DOHH2 (cell line): Measurements from ENCODE around the gene TTR.

Source experiments
- CTCF ChIP-seq: fragments of 200-600 bp; sonication (generic); IDR thresholded peaks from one replicate; pipeline ENCODE4 v1.5.1; 2014; ENCODE audit warnings: antibody characterized with exemption, mild to moderate bottlenecking, low read depth, low read length; ENCODE audit not compliant: poor library complexity, severe bottlenecking
- EZH2phosphoT487 ChIP-seq: fragments of 200-600 bp; sonication (generic); IDR thresholded peaks from 2 replicates; pipeline ENCODE4 v1.6.1; 2017; ENCODE audit warnings: borderline replicate concordance, mild to moderate bottlenecking, antibody characterized with exemption, low read length, moderate library complexity, mixed read lengths

- no peak for TF ChIP-seq CTCF
- TF ChIP-seq EZH2phosphoT487 = no peak
Observed at GRCh38 chr18:31546476-31546875, 45.2 kb upstream of the TTR start.
